GM20431 (cell line): ENCODE results near the gene HOMER2.

Experiments
- in situ Hi-C: fragments of 300-500 bp; cut with MseI, MboI; formaldehyde crosslinking; loops from one replicate; pipeline ENCODE4 v1.15.0; 2020; ENCODE audit warnings: low sequenced_read_pairs; ENCODE audit not compliant: unreplicated experiment

HOMER2 gene

DNA sequence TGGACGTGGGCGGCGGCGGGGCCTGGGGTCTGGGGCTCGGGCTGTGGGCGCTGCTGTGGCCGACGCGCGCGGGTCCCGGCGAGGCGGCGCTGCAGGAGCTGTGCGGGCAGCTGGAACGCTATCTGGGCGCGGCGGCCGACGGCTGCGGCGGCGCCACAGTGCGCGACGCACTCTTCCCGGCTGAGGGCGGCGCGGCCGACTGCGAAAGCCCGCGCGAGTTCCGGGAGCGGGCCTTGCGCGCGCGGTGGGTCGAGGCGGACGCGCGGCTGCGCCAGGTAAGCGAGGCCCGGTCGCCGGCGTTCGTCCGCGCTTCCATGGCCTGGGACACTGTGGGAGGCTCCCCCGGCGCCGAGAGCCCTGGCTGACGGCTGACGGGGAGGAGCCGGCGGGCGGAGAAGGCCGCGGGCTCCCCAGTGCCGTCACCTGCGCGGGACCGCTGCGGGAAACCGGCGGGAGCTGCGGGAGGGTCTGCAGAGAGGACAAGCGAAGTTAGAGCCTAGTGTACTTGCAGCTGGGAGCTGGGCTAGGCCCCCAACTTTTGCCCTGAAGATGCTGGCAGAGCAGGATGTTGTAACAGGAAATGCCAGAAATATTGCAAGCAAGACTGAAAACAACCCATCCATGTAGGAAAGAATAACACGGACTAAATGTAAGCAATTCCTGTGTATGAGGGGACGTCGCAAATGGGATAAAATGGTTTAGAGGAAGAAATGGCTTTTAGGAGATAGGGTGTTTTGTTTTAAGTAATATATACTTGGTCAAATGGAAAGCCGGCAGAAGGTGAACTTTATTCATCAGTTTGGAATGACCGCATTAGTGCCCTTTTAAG, 142.2 kb downstream of the HOMER2 start:
- in situ Hi-C loops: no loop called here

DNA sequence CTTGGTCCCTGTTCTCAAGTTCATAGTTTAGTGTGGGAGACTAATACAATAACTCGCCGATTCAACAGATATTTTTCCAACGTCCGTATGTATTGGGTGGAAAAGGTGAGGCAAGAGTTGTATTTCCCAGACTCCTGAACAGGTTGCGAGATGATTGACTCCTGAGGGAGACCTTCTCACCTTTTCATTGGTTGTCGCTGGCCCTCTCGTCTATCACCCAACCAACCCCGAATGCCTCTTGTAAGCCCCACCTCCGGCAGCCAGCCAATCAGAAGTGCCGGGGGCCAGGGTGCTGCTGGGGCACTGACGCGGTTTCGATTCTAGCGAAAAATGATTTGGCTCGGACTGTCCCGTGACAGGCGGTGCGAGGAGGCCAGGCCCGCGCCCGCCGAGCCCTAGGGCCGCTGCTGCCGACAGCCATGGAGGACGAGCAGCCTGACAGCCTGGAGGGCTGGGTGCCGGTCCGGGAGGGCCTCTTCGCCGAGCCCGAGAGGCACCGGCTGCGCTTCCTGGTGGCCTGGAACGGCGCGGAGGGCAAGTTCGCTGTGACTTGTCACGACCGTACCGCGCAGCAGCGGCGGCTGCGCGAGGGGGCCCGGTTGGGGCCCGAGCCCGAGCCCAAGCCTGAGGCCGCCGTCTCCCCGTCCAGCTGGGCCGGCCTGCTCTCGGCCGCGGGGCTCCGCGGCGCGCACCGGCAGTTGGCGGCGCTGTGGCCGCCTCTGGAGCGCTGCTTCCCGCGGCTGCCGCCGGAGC, 143.0 kb downstream of the HOMER2 start, which contains the start of gene WHAMM:
TSS of gene WHAMM (plus strand) at position 321 of the 753 bp plus-strand sequence. CDS start at position 420, 99 bp downstream.
- in situ Hi-C loops: no loop called here

DNA sequence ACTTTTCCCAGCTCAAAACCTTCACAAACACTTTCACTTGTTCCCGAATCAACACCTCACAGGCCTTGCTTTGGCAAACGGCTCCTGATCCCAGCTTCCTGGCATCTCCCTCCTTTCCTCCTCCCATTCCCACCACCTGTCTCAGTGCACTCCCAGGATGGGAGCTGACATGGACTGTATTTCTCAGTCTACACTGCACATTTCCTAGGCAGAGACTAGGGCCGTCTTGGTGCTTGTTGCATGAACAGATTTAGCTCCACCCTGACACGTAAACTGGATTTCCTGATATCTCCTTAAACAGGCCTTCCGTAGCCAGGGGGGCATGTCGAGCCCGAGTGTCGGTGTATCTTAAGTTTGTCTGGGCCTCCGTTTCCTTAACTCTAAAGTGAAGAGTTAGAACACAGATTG, 143.9 kb downstream of the HOMER2 start:
- in situ Hi-C loops: no loop called here

DNA sequence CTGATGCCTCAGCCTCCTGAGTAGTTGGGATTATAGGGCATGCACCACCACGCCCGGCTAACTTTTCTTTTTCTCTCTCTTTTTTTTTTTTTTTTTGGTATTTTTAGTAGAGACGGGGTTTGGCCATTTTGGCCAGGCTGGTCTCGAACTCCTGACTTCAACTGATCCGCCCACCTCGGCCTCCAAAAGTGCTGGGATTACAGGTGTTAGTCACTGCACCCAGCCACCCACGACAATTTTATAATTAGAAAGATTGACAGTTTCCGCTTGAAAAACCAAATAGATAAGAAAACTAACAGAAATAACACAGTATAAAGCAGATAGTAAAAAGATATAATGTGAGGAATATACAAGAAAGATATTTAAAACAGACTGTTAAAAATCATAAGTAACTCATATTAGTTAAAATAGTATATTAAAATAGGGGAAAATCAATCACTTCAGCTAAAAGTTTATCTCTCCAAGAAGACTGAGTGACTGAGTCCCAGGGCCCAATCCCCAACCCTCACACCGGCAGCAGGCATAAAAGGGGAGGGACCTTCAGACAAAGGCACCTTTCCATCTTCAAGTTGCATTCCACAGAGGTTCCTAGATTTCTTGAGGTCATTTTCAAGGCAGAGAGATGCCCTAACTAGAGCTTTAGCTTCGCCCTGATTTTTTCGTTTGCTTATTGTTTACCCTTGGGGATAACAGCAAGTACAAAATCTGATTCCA, 144.4 kb downstream of the HOMER2 start:
- in situ Hi-C loops: no loop called here

DNA sequence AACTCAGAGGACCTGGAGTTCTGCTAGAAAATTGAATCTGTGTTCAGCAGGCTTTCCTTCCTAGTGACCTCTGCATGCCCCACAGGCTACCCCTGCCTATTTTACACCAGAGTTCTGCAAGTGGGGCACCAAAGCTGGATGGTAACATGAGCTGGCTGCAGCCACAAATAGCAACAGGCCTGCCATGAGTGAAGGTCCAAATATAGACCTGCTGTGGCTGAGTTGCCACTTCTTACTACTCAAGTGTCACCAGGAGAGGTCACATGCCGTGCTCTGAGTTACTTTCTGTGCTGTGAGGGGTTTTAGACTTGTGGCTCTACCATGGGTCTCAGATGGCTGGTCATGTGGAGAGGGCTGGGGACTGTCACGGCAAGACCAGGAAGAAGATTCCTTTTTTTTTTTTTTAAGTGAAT, 146.5 kb downstream of the HOMER2 start, which contains the start of gene FSD2:
TSS of gene FSD2 (minus strand) at position 76 of the 413 bp plus-strand sequence. CDS start 18,679 bp downstream, outside the sequence.
- in situ Hi-C loops: no loop called here

DNA sequence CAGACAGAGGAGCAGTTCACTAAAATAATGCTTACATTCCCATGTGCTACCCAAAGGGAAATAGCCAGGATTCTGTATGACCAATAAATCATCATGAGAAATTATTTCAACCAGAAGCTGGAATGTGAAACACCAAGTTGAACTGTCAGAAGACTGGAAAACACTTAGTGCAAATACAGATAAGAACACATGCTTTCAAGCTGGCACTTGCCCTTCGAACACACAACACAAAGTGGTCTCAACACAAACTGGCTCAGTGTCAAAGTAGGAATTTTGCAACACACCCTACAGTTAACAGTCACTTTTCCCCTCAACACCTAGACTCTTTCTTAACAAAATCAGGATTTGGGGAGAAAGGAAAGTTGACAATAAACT, 148.0 kb downstream of the HOMER2 start:
- in situ Hi-C loops: no loop called here

DNA sequence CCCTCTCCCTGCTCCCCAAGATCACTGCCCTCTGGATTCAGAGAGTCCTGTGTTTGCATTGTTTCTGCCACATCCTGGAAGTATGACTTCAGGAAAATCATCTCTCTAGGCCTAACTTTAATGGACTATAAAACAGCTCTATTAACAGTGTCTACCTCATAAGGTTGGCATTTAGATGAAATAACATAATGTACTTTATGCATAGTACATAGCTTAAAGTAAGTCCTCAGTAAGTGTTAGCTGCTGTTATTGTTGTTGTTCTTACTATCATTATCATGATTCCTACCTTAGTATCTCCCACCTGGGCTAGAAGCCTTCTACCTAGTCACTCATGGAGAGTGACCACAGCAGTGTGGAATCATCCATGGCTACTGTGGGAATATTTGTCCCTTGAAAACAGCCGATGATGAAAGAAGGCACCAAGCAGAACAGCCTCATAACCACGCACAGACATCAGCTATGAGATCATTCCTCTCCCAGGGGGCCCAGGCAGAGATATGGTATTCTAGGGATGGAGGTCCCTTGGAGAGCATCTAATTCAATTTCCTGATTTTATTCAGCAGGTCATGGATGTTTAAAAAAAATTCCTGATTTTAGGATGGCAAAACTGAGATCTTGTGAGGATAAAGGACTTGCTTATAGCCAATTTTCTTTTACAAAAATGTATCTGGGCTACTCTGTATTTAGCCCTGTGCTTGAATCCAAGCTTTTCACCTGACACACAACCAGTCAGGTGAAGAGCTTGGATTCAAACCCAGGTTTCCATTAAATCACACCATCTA, 148.5 kb downstream of the HOMER2 start:
- in situ Hi-C loops: no loop called here

DNA sequence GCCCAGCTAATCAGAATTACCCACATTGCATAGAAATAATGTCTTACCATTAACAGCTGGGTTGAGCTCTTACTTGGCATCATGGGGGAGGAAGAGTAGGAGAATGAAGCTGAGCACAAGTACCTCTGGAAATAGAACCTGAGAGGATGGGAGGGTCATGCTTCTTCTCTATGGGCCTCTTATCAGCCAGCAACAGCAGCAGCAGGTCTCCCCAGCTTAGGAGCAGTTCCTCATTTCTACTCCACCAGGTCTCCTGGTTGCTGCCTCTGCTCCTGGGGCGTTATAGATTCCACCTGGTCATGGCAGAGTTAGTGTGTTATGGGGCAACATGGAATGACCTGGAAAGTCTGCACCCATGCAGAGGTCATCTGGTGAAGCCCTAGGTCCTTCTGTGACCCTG, 150.0 kb downstream of the HOMER2 start:
- in situ Hi-C loops: no loop called here

DNA sequence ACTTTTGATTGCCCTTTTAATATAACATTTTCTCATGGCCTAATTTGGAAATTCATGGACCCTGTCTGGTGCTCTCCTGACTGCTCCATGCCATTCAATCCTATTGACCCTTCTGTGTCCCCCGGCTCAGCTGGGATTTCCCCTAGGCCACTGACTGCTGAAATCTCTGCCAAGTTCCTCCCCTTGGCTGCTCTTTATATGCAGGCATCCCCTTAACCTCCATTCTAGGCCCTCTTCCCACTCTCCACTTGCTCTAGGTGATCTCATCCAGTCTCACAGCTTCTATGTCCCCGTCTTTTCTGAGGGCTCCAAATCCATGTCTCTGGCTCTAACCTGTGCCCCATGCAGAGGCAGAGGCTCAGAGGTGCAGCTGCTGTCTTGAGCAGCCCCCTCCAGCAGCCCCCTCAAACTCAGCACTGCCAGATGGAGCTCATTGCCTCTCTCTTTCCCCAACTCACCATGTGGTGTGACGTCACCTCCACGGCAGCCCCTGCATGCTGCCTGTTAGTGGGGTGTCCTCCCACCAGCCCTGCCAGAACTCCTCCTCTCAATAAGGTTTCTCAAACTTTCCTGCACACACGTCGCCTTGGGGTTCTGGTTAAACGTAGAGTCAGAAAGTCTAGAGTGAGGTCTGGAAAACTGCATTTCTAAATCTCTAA, 153.2 kb downstream of the HOMER2 start:
- in situ Hi-C loops: no loop called here
